HG02763 (cell line): ENCODE results near the gene ABAT.

Experiments used
- ATAC-seq: cut with Tn5 transposase; IDR thresholded peaks from one replicate; pipeline ENCODE4 v1.9.1; 2021; ENCODE audit warnings: mild to moderate bottlenecking, moderate library complexity; ENCODE audit not compliant: unreplicated experiment

The ABAT gene

GRCh38 chr16:8714807-8715206 is 40.4 kb downstream of the ABAT start:
- no peak for ATAC-seq

GRCh38 chr16:8716052-8716451 is 41.6 kb downstream of the ABAT start:
- no peak for ATAC-seq

- no peak for ATAC-seq
Measured at GRCh38 chr16:8716592-8716991, 42.2 kb downstream of the ABAT start.

GRCh38 chr16:8717469-8717868 is 43.1 kb downstream of the ABAT start:
- ATAC-seq, result no peak

GRCh38 chr16:8717892-8718415 is 43.5 kb downstream of the ABAT start:
- no peak for ATAC-seq

GRCh38 chr16:8718851-8719680 is 44.6 kb downstream of the ABAT start:
- ATAC-seq, result no peak

- ATAC-seq, result no peak
Measured at GRCh38 chr16:8720080-8720966, 45.9 kb downstream of the ABAT start.

- ATAC-seq, result no peak
Measured at GRCh38 chr16:8720967-8721308, 46.5 kb downstream of the ABAT start.

GRCh38 chr16:8721336-8722024 is 47.1 kb downstream of the ABAT start:
- ATAC-seq, result no peak

GRCh38 chr16:8722025-8722348 is 47.6 kb downstream of the ABAT start:
- no peak for ATAC-seq

GRCh38 chr16:8725513-8726178 is 51.2 kb downstream of the ABAT start:
- ATAC-seq, result no peak

- ATAC-seq, result no peak
Measured at GRCh38 chr16:8727131-8727806, 52.9 kb downstream of the ABAT start.

GRCh38 chr16:8727857-8728618 is 53.6 kb downstream of the ABAT start:
- no peak for ATAC-seq

GRCh38 chr16:8729779-8730334 is 55.4 kb downstream of the ABAT start:
- no peak for ATAC-seq

GRCh38 chr16:8730335-8730915 is 56.0 kb downstream of the ABAT start:
- no peak for ATAC-seq

GRCh38 chr16:8733849-8734540 is 59.6 kb downstream of the ABAT start:
- ATAC-seq, result no peak

GRCh38 chr16:8735574-8735973 is 61.2 kb downstream of the ABAT start:
- no peak for ATAC-seq

- no peak for ATAC-seq
Measured at GRCh38 chr16:8736123-8736668, 61.8 kb downstream of the ABAT start.
